H9 (cell line): ENCODE data around the gene SLC47A2. TPM values are rescaled to one million over a fixed set of nuclear protein-coding genes. Genes with fewer than 3 reads are reported as not detected.

Source experiments
- DNase-seq: peaks from one replicate; pipeline ENCODE4 v3.0.0-alpha.2; 2017
- H2AFZ ChIP-seq: one replicate; pipeline ENCODE4 v1.6.1; 2013; ENCODE audit warnings: mild to moderate bottlenecking, low read length, control low read depth, moderate library complexity
- H2AK5ac ChIP-seq: 2 replicates; pipeline ENCODE4 v1.6.1; 2013; ENCODE audit warnings: low read length, control low read depth, mixed read lengths; ENCODE audit not compliant: insufficient read length
- H2BK120ac ChIP-seq: one replicate; pipeline ENCODE4 v1.6.1; 2013; ENCODE audit warnings: low read depth, mild to moderate bottlenecking, low read length, control low read depth, inconsistent platforms; ENCODE audit not compliant: poor library complexity, severe bottlenecking
- H2BK12ac ChIP-seq: 2 replicates; pipeline ENCODE4 v1.6.1; 2013; ENCODE audit warnings: low read length, control low read depth, mixed read lengths, low read depth; ENCODE audit not compliant: insufficient read length
- H2BK15ac ChIP-seq: 2 replicates; pipeline ENCODE4 v1.6.1; 2013; ENCODE audit warnings: low read depth, low read length, control low read depth
- H2BK20ac ChIP-seq: one replicate; pipeline ENCODE4 v1.6.1; 2013; ENCODE audit warnings: low read depth, mild to moderate bottlenecking, low read length, control low read depth, inconsistent platforms; ENCODE audit not compliant: poor library complexity, severe bottlenecking
- H2BK5ac ChIP-seq: 2 replicates; pipeline ENCODE4 v1.6.1; 2013; ENCODE audit warnings: low read length, control low read depth, mixed read lengths; ENCODE audit not compliant: insufficient read length
- H3K14ac ChIP-seq: 2 replicates; pipeline ENCODE4 v1.6.1; 2013; ENCODE audit warnings: low read length, control low read depth; ENCODE audit not compliant: insufficient read depth
- H3K18ac ChIP-seq: 2 replicates; pipeline ENCODE4 v1.6.1; 2013; ENCODE audit warnings: low read depth, mild to moderate bottlenecking, mixed read lengths, low read length, control low read depth; ENCODE audit not compliant: insufficient read length
- H3K23ac ChIP-seq: 2 replicates; pipeline ENCODE4 v1.6.1; 2013; ENCODE audit warnings: low read length, control low read depth, mixed read lengths, low read depth; ENCODE audit not compliant: insufficient read length
- H3K23me2 ChIP-seq: 2 replicates; pipeline ENCODE4 v1.6.1; 2013; ENCODE audit warnings: low read depth, mild to moderate bottlenecking, mixed read lengths, low read length, control low read depth; ENCODE audit not compliant: insufficient read length, poor library complexity, severe bottlenecking
- H3K27ac ChIP-seq: 2 replicates; pipeline ENCODE4 v1.5.1; 2013; ENCODE audit warnings: low read length, control low read depth, mixed read lengths, low read depth; ENCODE audit not compliant: insufficient read length
- H3K27me3 ChIP-seq: 2 replicates; pipeline ENCODE4 v1.6.1; 2013; ENCODE audit warnings: low read length, control low read depth, inconsistent platforms; ENCODE audit not compliant: insufficient read depth
- H3K4ac ChIP-seq: 2 replicates; pipeline ENCODE4 v1.6.1; 2013; ENCODE audit warnings: low read depth, mild to moderate bottlenecking, control low read depth, inconsistent platforms, low read length, moderate library complexity
- H3K4me1 ChIP-seq: 2 replicates; pipeline ENCODE4 v1.6.1; 2013; ENCODE audit warnings: low read length, control low read depth, inconsistent platforms; ENCODE audit not compliant: insufficient read depth
- H3K4me2 ChIP-seq: 2 replicates; pipeline ENCODE4 v1.6.1; 2013; ENCODE audit warnings: low read length, control low read depth, mixed read lengths; ENCODE audit not compliant: insufficient read length, insufficient read depth
- H3K56ac ChIP-seq: 2 replicates; pipeline ENCODE4 v1.6.1; 2013; ENCODE audit warnings: low read depth, mild to moderate bottlenecking, mixed read lengths, low read length, control low read depth; ENCODE audit not compliant: insufficient read length
- H3K79me1 ChIP-seq: 2 replicates; pipeline ENCODE4 v1.6.1; 2013; ENCODE audit warnings: low read depth, mild to moderate bottlenecking, moderate library complexity, low read length, control low read depth, inconsistent platforms; ENCODE audit not compliant: insufficient read depth, poor library complexity, severe bottlenecking
- H3K79me2 ChIP-seq: 2 replicates; pipeline ENCODE4 v1.6.1; 2013; ENCODE audit warnings: low read length, control low read depth, inconsistent platforms; ENCODE audit not compliant: insufficient read depth
- H3K9ac ChIP-seq: 2 replicates; pipeline ENCODE4 v1.6.1; 2013; ENCODE audit warnings: low read length, control low read depth, mixed read lengths; ENCODE audit not compliant: insufficient read length; ENCODE audit errors: extremely low read depth
- H3K9me3 ChIP-seq: one replicate; pipeline ENCODE4 v1.6.1; 2013; ENCODE audit warnings: low read depth, low read length, inconsistent platforms; ENCODE audit not compliant: control insufficient read depth
- H3T11ph ChIP-seq: one replicate; pipeline ENCODE4 v1.6.1; 2013; ENCODE audit warnings: mild to moderate bottlenecking, low read length, control low read depth, inconsistent platforms
- H4K20me1 ChIP-seq: one replicate; pipeline ENCODE4 v1.6.1; 2013; ENCODE audit not compliant: control insufficient read depth, insufficient read length, insufficient read depth
- H4K5ac ChIP-seq: 2 replicates; pipeline ENCODE4 v1.6.1; 2013; ENCODE audit warnings: low read depth, mild to moderate bottlenecking, mixed read lengths, low read length, control low read depth; ENCODE audit not compliant: insufficient read length
- H4K8ac ChIP-seq: replicated peaks from 2 replicates; pipeline ENCODE4 v1.6.1; 2013; ENCODE audit warnings: low read length, control low read depth, mixed read lengths, low read depth; ENCODE audit not compliant: insufficient read length
- H4K91ac ChIP-seq: 2 replicates; pipeline ENCODE4 v1.6.1; 2013; ENCODE audit warnings: low read depth, mild to moderate bottlenecking, moderate library complexity, mixed read lengths, low read length, control low read depth; ENCODE audit not compliant: insufficient read length
- H3K27ac Mint-ChIP-seq, 3 experiments: 2 replicates in 2 of 3; 3 replicates in 1 of 3; pipeline ENCODE4 v1.8.0; 2020 to 2021; ENCODE audit warnings: mixed read lengths in 3 of 3, mild to moderate bottlenecking in 1 of 3, moderate library complexity in 1 of 3
- H3K27me3 Mint-ChIP-seq: 2 replicates; pipeline ENCODE4 v1.8.0; 2021; ENCODE audit warnings: low read depth, mild to moderate bottlenecking, moderate library complexity, mixed read lengths
- H3K36me3 Mint-ChIP-seq, 3 experiments: 2 replicates in 2 of 3; 3 replicates in 1 of 3; pipeline ENCODE4 v1.8.0; 2020 to 2021; ENCODE audit warnings: low read depth in 3 of 3, mixed read lengths in 3 of 3; ENCODE audit not compliant: insufficient read depth in 1 of 3
- H3K4me1 Mint-ChIP-seq, 2 experiments: 2 replicates each; pipeline ENCODE4 v1.8.0; 2020; ENCODE audit warnings: mixed read lengths in 2 of 2
- H3K4me3 Mint-ChIP-seq, 2 experiments: 2 replicates in 1 of 2; 3 replicates in 1 of 2; pipeline ENCODE4 v1.8.0; 2020 to 2021; ENCODE audit warnings: mild to moderate bottlenecking in 2 of 2, mixed read lengths in 2 of 2, moderate library complexity in 1 of 2
- H3K9me3 Mint-ChIP-seq, 2 experiments: 2 replicates in 1 of 2; 3 replicates in 1 of 2; pipeline ENCODE4 v1.8.0; 2020; ENCODE audit warnings: mild to moderate bottlenecking in 2 of 2, mixed read lengths in 2 of 2, moderate library complexity in 1 of 2
- WGBS: extraction: QIAGEN DNeasy Blood & Tissue Kit; methylation state at CpG from one replicate; pipeline ENCODE4 v1.1.7; 2013; ENCODE audit warnings: missing lambda C conversion rate, low lambda C conversion rate, mixed read lengths; ENCODE audit not compliant: insufficient read length; ENCODE audit errors: extremely low coverage; 5-methylcytosine and 5-hydroxymethylcytosine counted together
- total RNA-seq: library from RNA; stranded (reverse); gene quantifications from 2 replicates; pipeline ENCODE4 v1.2.1, GENCODE V29; 2021
- TF ChIP-seq, protein P1 (sequence below): fragments of 200-600 bp; sonication (generic); conservative IDR thresholded peaks from 3 replicates; pipeline ENCODE4 v1.8.0; 2021; ENCODE audit warnings: antibody characterized with exemption, mild to moderate bottlenecking

The SLC47A2 gene
- total RNA-seq, 1 experiment from 2014 or later: not detected

DNA sequence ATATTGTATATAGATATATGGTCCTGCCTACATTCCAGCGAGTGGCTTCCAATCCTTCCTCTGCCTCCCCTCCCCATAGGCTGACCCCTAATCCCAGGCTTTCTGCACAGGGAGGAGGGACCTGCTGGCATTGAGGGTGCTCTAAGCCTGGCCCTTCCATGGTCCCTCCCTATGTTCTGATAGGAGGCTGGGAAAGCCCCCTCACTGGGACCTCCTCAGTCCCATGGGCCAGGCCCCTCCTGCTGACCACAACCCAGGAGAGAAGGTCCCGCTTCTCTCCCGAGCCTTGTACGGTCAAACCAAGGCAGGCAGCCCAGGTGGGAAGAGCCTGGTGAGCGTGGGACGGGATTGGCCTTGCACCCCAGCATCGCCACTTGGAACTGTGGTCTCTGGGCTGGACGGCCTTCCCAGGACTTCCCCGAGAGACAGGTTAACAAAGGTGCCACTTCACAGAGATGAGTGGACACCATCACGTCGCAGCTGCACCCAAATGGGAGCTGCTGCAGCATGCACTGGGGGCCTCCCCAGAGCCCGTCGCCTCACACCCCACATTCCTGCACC, 30.9 kb upstream of the SLC47A2 start:
- no peak overlapping the region for H3K56ac ChIP-seq
- H3K4me1 ChIP-seq: no peaks in the 10 kb centered on the region
- no peak overlapping the region for H3K23ac ChIP-seq
- no peak overlapping the region for H3K4ac ChIP-seq
- no peak overlapping the region for H2BK15ac ChIP-seq
- no peak overlapping the region for H3K27ac Mint-ChIP-seq
- no peak overlapping the region for H4K5ac ChIP-seq
- no peak overlapping the region for H2BK5ac ChIP-seq
- no CpG with 5 or more reads among the region's 13 CpGs for WGBS
- H3K27ac ChIP-seq: no peak overlapping the region
- H2AFZ ChIP-seq: no peak overlapping the region
- H3K79me1 ChIP-seq: no peaks in the 10 kb centered on the region
- H3K4me3 Mint-ChIP-seq: no peak overlapping the region
- no peak overlapping the region for H2AK5ac ChIP-seq
- H4K8ac ChIP-seq: no peak overlapping the region
- no peak overlapping the region for H2BK12ac ChIP-seq
- DNase-seq: no peak
- H4K20me1 ChIP-seq: no peaks in the 10 kb centered on the region
- no peak overlapping the region for H3K4me2 ChIP-seq
- no peak overlapping the region for H2BK20ac ChIP-seq
- no peaks in the 10 kb centered on the region for H3K9me3 ChIP-seq
- TF ChIP-seq, protein P1, sequence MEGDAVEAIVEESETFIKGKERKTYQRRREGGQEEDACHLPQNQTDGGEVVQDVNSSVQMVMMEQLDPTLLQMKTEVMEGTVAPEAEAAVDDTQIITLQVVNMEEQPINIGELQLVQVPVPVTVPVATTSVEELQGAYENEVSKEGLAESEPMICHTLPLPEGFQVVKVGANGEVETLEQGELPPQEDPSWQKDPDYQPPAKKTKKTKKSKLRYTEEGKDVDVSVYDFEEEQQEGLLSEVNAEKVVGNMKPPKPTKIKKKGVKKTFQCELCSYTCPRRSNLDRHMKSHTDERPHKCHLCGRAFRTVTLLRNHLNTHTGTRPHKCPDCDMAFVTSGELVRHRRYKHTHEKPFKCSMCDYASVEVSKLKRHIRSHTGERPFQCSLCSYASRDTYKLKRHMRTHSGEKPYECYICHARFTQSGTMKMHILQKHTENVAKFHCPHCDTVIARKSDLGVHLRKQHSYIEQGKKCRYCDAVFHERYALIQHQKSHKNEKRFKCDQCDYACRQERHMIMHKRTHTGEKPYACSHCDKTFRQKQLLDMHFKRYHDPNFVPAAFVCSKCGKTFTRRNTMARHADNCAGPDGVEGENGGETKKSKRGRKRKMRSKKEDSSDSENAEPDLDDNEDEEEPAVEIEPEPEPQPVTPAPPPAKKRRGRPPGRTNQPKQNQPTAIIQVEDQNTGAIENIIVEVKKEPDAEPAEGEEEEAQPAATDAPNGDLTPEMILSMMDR: no peak
- H3K14ac ChIP-seq: no peak overlapping the region
- no peak overlapping the region for H2BK120ac ChIP-seq
- peaks cover 0 to 3% of the 10 kb centered on the region in 2 experiments; a peak in 1 of 5 replicates for H3K9me3 Mint-ChIP-seq
- H4K91ac ChIP-seq: no peak overlapping the region
- H3K4me1 Mint-ChIP-seq: peaks cover 19 to 25% of the 10 kb centered on the region in 2 experiments
- H3T11ph ChIP-seq: no peak overlapping the region
- H3K9ac ChIP-seq: no peak overlapping the region
- no peak overlapping the region for H3K18ac ChIP-seq
- H3K27me3 ChIP-seq: no peaks in the 10 kb centered on the region; the same call in 1 of the 2 replicates
- H3K23me2 ChIP-seq: peaks cover 7% of the 10 kb centered on the region
- H3K27me3 Mint-ChIP-seq: peaks cover 18% of the 10 kb centered on the region
- H3K36me3 Mint-ChIP-seq: no peaks in the 10 kb centered on the region; a peak in 1 of 7 replicates
- H3K79me2 ChIP-seq: no peaks in the 10 kb centered on the region
